ENCODE data around the gene SNRNP25. TPM values are rescaled to one million over a fixed set of nuclear protein-coding genes. Genes with fewer than 3 reads are reported as not detected.
"Not testable (repeated sequence)": the region's sequence is repeated elsewhere in the genome, so short reads cannot be mapped to it uniquely, and the experiment has no call there.

Gene SNRNP25
- total and polyA plus RNA-seq, 2 experiments from 2014 or later = 44.7 to 123 TPM

DNA sequence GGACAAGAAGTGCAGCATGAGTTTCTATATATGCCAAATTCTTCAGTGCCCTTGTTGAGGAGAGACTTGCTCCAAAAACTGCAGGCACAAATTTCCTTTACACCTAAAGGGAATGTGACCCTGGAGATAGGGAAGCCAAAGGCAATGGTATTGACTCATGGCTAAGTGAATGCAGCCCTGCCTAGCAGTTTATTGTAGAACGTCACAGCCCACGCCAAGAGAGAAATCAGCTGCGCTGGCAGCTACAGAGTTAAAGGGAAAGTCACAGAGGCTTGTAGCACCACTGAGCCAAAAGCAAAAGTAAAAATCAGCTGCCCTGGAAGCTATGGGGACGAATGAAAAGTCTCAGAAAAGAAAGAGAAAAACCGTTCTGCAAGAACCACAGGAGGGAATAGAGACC is 10.3 kb upstream of the SNRNP25 start:
- Histone ChIP-seq H3K4me1 (ENCODE audit: low read depth) (no peaks in the 10 kb centered on the region), H3K27ac (no peak overlapping the region), H3K4me3 (no peak overlapping the region), H3K27me3 (no peaks in the 10 kb centered on the region), H3K36me3 (peaks cover 9% of the 10 kb centered on the region), H3K9me3 (ENCODE audit: low read depth) (no peaks in the 10 kb centered on the region)
- TF ChIP-seq, protein P1, sequence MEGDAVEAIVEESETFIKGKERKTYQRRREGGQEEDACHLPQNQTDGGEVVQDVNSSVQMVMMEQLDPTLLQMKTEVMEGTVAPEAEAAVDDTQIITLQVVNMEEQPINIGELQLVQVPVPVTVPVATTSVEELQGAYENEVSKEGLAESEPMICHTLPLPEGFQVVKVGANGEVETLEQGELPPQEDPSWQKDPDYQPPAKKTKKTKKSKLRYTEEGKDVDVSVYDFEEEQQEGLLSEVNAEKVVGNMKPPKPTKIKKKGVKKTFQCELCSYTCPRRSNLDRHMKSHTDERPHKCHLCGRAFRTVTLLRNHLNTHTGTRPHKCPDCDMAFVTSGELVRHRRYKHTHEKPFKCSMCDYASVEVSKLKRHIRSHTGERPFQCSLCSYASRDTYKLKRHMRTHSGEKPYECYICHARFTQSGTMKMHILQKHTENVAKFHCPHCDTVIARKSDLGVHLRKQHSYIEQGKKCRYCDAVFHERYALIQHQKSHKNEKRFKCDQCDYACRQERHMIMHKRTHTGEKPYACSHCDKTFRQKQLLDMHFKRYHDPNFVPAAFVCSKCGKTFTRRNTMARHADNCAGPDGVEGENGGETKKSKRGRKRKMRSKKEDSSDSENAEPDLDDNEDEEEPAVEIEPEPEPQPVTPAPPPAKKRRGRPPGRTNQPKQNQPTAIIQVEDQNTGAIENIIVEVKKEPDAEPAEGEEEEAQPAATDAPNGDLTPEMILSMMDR (IDR thresholded peaks at IDR 0.05; ENCODE audit: low read depth, low read length) = no peak
- DNase-seq (ENCODE audit: low read depth in 1 of 2, low spot score in 1 of 2) = no peak

DNA sequence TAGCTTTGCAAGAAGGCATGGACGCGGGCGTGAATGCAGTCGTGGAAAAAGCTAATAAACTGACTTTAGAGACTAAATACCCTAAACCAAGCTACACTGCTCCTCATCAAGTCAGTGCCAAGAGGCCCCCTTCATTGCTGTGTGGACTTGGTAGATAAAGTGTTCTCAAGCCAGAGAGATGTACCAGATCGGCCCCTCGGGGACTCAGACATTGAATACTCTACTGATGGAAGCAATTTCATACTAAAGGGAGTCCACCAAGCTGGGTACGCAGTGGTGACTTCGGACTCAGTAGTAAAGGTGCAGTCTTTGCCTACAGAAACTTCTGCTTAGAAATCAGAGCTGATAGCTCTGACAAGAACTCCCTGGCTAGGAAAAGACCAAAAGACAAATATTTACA is 9.0 kb upstream of the SNRNP25 start:
- peaks cover 9% of the 10 kb centered on the region for H3K36me3 ChIP-seq

DNA sequence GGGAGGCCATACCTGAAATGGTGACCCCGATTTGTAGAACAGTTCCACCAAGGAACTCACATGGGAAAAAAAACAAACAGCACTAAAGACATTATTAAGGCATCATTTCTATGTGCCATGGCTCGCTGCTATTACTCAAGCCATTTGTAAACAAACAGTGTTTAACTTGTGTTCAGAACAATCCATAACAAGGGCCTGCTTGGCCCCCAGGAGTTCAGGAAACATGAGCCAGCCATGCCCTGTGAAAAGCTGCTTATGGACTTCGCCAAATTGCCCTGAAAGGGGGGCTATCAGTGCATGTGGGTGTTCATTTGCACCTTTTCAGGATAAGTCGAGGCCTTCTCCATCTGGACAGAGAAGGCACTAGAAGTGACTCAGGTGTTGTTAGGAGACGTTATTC is 8.2 kb upstream of the SNRNP25 start:
- H3K27ac ChIP-seq = no peak overlapping the region
- peaks cover 11% of the 10 kb centered on the region for H3K36me3 ChIP-seq
- TF ChIP-seq, protein P1 (IDR thresholded peaks at IDR 0.05; ENCODE audit: low read depth, low read length) = no peak
- no peak for DNase-seq (ENCODE audit: low read depth in 1 of 2, low spot score in 1 of 2)
- no peaks in the 10 kb centered on the region for H3K4me1 ChIP-seq (ENCODE audit: low read depth)
- no peaks in the 10 kb centered on the region for H3K9me3 ChIP-seq (ENCODE audit: low read depth)
- no peak overlapping the region for H3K4me3 ChIP-seq
- H3K27me3 ChIP-seq = no peaks in the 10 kb centered on the region

More for the DNA sequence above, 9.0 kb upstream of the SNRNP25 start:
- Histone ChIP-seq H3K9me3 (ENCODE audit: low read depth) (no peaks in the 10 kb centered on the region), H3K4me1 (ENCODE audit: low read depth) (no peaks in the 10 kb centered on the region), H3K27me3 (no peaks in the 10 kb centered on the region), H3K27ac (no peak overlapping the region), H3K4me3 (no peak overlapping the region)
- TF ChIP-seq, protein P1 (IDR thresholded peaks at IDR 0.05; ENCODE audit: low read depth, low read length) = no peak
- DNase-seq (ENCODE audit: low read depth in 1 of 2, low spot score in 1 of 2) = no peak

DNA sequence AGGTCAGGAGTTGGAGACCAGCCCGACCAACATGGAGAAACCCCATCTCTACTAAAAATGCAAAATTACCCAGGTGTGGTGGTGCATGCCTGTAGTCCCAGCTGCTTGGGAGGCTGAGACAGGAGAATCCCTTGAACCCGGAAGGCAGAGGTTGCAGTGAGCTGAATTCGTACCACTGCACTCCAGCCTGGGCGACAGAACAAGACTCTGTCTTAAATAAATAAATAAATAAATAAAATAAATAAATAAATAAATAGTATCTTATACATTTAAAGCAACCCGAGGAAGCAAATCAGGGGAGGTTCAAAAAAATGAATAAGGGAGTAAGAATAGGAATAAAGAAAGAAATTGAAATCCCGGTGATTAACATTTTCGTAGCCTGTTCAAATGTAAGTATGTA is 7.1 kb upstream of the SNRNP25 start:
- peaks cover 11% of the 10 kb centered on the region for H3K36me3 ChIP-seq
- not testable (repeated sequence) for H3K4me1 ChIP-seq (ENCODE audit: low read depth); DNase-seq (ENCODE audit: low read depth in 1 of 2, low spot score in 1 of 2); H3K27me3 ChIP-seq; H3K9me3 ChIP-seq (ENCODE audit: low read depth); H3K27ac ChIP-seq; H3K4me3 ChIP-seq

DNA sequence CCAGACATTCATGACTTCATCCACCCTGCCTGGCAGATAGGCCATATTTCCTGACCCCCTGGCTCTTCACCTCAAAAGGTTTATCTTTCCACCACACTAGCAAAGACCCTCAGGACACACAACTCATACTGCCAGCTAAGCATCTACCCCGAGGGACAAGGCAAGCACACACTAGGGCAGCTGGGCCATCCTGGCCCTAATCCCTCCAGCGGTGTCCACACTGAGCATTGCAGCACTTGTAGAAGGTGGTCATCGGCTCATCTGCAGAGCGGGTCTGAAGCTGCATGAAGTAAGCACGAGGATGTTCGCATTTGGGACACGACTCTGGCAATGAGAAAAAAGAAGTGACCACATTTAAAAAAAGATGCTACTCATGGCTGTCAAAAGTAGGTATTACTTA is 6.4 kb upstream of the SNRNP25 start:
- TF ChIP-seq, protein P1 (IDR thresholded peaks at IDR 0.05; ENCODE audit: low read depth, low read length) = no peak
- H3K27me3 ChIP-seq = no peaks in the 10 kb centered on the region
- H3K36me3 ChIP-seq = peaks cover 11% of the 10 kb centered on the region
- H3K27ac ChIP-seq = no peak overlapping the region
- H3K4me3 ChIP-seq = no peak overlapping the region
- H3K4me1 ChIP-seq (ENCODE audit: low read depth) = no peaks in the 10 kb centered on the region
- H3K9me3 ChIP-seq (ENCODE audit: low read depth) = no peaks in the 10 kb centered on the region
- DNase-seq (ENCODE audit: low read depth in 1 of 2, low spot score in 1 of 2) = no peak

DNA sequence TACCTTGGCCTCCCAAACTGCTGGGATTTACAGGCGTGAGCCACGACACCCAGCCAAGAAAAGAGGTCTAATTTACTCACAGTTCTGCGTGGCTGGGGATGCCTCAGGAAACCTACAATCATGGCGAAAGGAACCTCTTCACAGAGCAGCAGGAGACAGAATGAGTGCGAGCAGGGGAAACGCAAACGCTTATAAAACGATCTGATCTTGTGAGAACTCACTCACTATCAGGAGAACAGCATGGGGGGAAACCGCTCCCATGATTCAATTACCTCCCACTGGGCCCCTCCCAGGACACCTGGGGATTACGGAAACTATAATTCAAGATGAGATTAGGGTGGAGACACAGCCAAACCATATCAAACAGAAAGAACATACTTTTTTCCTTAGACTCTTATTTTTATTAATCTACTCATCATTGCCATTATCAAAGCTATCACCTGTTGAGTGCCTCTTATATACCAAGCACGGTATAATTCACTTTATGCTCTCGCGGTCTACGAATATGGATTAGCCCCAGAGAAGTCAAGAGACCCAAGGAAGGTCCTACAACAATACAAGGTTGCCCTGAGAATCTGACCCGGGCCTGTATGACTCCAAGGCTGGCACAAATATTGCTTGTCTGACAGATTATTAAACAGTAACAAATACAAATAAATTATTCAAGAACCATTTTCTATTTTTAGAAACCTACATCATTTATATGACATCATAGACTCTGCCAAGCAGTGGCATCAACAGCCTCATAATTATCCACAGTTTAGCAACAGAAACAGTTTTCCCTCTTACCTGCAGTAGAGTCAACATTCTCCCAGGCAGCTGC is 2.6 kb upstream of the SNRNP25 start:
- H3K36me3 ChIP-seq = peaks cover 14% of the 10 kb centered on the region
- no peak overlapping the region for H3K27ac ChIP-seq

More for the DNA sequence above, 2.6 kb upstream of the SNRNP25 start:
- DNase-seq (ENCODE audit: low read depth in 1 of 2, low spot score in 1 of 2) = no peak
- H3K27me3 ChIP-seq = no peaks in the 10 kb centered on the region
- H3K4me1 ChIP-seq (ENCODE audit: low read depth) = peaks cover 3% of the 10 kb centered on the region
- TF ChIP-seq, protein P1 (IDR thresholded peaks at IDR 0.05; ENCODE audit: low read depth, low read length) = no peak
- H3K9me3 ChIP-seq (ENCODE audit: low read depth) = no peaks in the 10 kb centered on the region
- no peak overlapping the region for H3K4me3 ChIP-seq
